HG03354 (cell line): ENCODE results near the gene FBXL13.
A peak's percentile ranks its signal among the peaks of the same experiment; 100 is the strongest.
"Not testable (repeated sequence)": the region's sequence is repeated elsewhere in the genome, so short reads cannot be mapped to it uniquely, and the experiment has no call there.

Experiments
- ATAC-seq: cut with Tn5 transposase; IDR thresholded peaks from one replicate; pipeline ENCODE4 v1.9.1; 2021; ENCODE audit warnings: mild to moderate bottlenecking; ENCODE audit not compliant: unreplicated experiment, poor library complexity, severe bottlenecking

FBXL13 gene

DNA sequence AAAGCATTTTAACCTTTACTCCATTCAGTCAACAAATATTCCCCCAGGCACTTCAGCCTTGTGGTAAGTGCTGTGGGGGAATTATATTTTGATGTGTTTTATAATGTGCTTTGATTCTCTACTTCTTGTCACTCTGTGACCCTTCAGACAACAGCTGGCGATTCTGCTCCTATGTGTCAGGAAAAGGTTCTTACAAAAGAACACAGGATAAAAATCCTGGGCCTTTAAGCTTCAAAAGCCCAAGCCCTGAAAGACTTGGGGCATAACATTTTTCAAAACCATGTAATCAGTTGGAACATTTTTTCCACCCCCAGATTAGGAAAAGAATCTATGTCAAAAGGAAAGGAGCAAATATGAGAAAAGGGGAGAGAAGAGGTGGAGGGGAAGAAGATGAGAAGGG is 199.6 kb downstream of the FBXL13 start:
- no peak for ATAC-seq

- ATAC-seq = peak; percentile 100
Observed at GRCh38 chr7:102874166-102874829, 200.3 kb downstream of the FBXL13 start.

DNA sequence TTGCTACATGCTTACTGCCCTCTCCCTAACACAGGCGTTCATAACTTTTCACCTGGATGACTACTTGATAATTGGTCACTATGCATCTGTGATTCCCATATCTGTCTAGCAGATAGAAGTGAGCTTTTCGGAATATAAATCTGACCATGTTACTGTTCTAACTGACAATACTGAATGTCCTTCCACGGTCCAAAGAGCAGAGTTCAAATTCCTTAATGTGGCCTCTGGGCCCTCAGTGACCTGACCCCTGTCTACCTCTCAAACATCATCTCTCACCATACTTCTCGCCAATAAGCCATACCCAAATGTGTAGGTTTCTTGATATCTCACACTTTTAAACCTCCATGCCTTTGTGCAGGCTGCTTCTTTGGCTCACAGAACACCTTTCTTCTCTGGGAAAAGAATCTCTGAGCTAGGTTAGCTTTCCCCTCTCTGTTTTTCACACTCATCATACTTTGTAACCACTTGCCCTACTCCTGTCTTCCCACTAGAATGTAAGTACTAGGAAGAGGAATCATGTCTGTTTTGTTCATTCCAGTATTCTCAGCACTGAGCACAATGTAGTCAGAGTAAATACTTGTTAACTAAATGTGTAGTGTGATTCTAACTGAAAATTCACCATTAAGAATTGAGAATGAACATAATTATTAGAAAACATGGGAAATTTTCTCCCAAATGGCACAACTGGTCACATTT is 201.0 kb downstream of the FBXL13 start:
- peak; percentile 28 for ATAC-seq

- ATAC-seq = no peak
Observed at GRCh38 chr7:102872460-102872859, 202.1 kb downstream of the FBXL13 start.

GRCh38 chr7:102869195-102869594 is 205.4 kb downstream of the FBXL13 start:
- ATAC-seq = no peak

- no peak for ATAC-seq
Observed at GRCh38 chr7:102866535-102867215, 207.9 kb downstream of the FBXL13 start.

DNA sequence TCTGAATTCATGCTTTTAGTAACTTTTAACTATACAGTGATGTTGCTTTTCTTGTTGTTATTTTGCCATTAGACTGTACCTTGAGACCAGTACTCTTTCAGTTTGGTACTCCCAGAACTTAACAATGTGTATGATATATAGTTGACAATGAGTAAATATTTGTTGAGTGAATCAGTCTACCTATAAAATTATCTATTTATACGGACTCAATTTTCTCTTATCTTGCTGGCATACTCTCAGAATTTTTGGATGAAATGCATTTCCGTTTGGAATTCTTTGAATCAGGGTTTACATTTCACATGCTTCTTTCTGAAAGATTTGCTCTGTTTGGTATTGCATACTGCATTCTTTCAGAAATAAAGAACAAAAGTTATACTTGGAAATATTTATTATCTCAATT is 209.6 kb downstream of the FBXL13 start:
- ATAC-seq = no peak

DNA sequence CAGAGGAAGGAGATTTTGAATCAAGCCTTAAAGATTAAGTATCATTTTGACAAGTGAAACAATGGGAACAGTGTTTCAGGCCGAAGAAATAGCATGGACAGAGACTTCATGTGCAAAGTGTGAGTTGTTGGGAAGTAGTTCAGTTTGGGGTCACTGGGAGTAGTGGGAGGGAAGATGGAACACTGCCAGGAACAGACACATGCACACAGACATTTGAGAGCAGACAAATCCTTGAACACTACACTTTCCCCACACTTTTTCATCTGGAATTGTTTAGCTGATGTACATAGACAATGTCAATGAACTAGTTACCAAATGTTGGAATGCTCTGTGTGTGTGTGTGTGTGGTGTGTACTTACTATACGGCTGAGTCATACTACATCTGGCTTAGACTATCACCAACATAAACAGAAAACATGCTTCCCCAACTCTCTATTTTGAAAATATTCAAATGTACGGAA is 214.2 kb downstream of the FBXL13 start:
- ATAC-seq = no peak

- no peak for ATAC-seq
Observed at GRCh38 chr7:102859799-102860125, 214.8 kb downstream of the FBXL13 start.

DNA sequence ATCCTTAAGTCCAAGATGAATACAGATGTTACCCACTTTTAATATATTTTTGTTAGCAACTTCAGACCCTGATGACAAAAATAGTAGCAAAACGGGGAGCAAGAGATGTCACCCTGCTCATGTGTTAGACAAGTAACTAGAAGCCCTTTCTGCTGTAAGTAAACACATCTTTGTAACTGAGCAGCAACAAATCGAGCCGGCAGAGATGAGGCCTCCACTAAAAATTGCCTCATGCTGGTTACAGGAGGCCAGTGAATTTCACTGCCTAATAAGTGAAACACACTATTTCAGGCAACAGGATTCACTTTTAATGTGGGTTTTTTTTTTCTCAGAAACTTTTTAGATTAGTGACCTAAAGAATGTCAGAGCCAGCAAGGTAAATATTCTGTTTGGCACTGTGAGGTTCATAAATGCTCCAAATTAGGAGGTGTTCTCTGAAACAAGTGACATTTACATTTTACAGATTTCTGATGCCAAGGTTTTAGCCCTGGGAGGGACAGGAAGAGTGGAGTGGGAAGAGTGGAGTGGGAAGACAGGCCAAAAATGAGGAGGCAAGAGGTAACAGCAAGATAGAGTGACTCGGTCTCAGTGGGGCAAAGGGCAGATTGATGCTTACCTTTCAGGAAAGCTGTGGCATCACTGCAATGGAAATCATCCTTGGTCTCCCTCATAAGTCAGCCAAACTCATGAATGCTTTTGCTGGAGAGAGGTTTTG is 215.4 kb downstream of the FBXL13 start:
- ATAC-seq = no peak

DNA sequence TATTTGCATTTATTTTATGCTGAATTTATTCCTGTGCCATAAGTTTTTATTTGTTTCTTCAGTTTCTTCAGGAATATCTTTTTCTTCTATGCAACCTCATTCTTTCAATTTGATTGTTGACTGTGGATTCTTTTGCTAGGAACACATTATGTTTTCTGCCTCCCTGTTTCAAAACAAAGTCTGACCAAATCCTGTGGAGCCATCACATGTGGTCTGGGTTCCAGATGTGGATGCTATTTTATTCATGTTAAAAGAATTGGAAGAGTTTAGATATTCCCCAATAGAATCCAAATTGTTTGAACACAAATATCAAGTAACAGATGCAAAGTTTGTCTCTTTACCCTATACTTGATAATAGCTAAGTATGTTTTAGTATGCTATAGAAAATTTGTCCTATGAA is 218.6 kb downstream of the FBXL13 start:
- ATAC-seq = no peak

DNA sequence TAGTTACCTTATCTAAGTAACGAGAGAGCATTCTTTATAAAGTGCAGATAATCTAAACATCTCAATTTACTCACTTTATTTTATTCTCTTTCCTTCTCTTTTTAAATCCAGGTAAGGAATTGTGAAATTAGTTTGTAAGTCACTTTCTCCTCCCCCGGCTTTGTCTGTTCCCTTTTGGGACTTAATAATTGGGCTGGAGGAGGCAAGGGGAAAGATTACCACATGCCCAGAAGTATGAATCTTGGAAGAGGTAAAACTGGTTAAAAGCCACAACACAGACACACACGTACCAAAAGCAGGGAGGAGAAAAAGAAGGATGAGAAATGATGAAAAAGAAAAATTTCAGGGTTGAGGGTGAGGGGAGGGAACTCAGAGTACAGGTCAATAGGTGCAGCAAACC is 225.1 kb downstream of the FBXL13 start:
- no peak for ATAC-seq

DNA sequence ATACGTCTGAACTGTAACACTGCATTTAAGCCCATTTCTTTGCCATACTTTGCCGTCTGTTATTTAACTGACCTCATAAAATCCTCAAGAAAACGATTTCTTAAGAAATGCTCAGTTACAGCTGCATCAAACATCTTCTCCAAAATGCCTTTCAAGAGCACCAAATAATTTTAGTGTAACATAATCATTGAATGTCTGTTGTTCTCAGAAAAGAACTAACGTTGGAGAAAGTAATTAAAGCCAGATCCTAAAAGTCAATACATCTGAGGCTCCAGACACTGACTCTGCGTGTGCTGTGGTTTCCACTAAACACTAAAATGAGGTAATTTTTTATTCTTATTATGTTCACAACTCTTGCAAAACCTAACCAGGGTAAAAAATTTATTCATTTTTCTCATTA is 225.5 kb downstream of the FBXL13 start:
- no peak for ATAC-seq

DNA sequence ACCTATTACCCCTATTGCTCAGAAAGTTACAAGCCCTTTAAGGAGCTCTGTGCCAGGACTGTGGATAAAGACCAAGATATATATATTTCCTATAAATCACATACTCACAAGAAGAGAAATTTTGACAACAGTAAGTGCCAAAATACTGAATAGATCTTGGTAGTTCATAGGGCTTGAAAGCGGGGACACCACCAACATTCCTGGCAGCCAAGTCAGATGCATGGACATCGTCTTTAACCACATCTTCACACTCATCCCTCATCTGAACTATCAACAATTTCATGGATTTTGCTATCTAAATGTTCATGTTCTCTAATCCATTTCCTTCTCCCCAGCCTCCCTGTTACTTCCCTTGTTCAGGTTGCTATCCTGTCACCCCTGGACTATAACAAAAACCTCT is 229.2 kb downstream of the FBXL13 start:
- ATAC-seq = no peak

DNA sequence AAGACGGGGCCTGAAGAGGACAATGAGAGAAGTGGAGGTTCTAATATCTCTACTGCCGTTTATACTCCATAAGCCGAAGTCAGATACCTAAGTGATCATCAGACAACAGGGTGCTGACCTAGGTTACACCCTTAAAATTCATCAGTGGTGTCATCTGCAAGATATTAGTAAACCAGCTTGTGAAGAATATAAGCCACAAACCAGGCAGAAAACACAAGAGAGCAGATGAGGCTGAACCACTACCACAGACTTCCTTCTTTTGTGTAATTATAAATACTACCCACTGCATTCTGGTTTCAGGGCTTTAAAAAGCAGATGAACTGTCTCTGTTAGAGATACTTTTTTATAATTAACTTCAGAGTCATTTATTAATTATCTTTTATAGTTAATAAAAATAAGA is 230.7 kb downstream of the FBXL13 start:
- peak; percentile 87 for ATAC-seq

DNA sequence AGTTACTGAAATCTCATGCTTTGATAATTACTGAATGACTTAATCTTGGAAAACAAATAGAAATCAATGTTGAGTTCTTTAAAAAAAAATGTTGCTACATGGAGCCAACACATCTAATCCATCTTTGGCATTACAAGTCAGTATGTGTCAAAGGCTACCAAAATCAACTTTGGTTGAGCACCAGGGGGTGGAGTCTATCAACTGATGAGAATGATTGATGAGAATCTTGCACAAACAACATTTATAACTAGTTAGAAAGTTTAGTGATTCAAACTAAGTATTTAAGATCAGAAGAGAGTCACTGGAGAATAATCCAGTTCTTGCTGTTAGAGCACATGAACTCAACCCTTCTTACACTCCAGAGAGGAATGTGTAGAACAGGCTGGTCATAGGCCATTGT is 232.3 kb downstream of the FBXL13 start:
- no peak for ATAC-seq

- ATAC-seq = no peak
Observed at GRCh38 chr7:102841290-102841689, 233.3 kb downstream of the FBXL13 start.

GRCh38 chr7:102840404-102840803 is 234.2 kb downstream of the FBXL13 start:
- ATAC-seq = no peak

GRCh38 chr7:102838572-102839101 is 236.0 kb downstream of the FBXL13 start:
- not testable (repeated sequence) for ATAC-seq

GRCh38 chr7:102837802-102838201 is 236.8 kb downstream of the FBXL13 start:
- ATAC-seq = no peak
